ENCODE data around the gene KITLG. TPM values are rescaled to one million over a fixed set of nuclear protein-coding genes. Genes with fewer than 3 reads are reported as not detected.

The KITLG gene
- total RNA-seq, 4 donors from 2014 or later, result 10.2 to 27.5 (median 16.4) TPM

DNA sequence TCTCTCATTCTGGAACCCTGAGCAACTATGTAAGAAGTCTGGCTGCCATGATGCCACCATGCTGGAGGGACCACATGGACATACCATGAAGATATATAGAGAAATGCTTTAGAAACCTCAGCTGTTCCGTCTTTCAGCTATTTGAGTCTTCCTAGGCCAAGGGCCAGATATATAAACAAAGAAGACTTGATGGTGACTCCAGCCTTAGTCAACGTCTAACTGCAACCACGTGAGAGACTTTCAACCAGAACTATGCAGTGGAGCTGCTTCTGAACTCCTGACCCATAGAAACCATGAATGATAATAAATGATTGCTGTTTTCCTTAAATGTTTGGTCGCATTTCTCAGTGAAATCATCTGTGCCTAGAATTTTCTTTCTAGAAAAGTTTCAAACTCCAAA lies 20.0 kb upstream of the KITLG start:
- Histone ChIP-seq H3K4me1 (no peaks in the 10 kb centered on the region), H3K27ac (no peak overlapping the region), H3K27me3 (no peaks in the 10 kb centered on the region), H3K36me3 (no peaks in the 10 kb centered on the region), H3K4me3 (no peak overlapping the region), H3K9me3 (no peaks in the 10 kb centered on the region)
- no peak for DNase-seq (ENCODE audit: low spot score in 2 of 2)
- 68 to 70% methylated on average over 4 of the region's 4 CpGs for WGBS, 2 donors
- no peak for TF ChIP-seq EP300 (IDR thresholded peaks at IDR 0.05)
- TF ChIP-seq, protein P1, sequence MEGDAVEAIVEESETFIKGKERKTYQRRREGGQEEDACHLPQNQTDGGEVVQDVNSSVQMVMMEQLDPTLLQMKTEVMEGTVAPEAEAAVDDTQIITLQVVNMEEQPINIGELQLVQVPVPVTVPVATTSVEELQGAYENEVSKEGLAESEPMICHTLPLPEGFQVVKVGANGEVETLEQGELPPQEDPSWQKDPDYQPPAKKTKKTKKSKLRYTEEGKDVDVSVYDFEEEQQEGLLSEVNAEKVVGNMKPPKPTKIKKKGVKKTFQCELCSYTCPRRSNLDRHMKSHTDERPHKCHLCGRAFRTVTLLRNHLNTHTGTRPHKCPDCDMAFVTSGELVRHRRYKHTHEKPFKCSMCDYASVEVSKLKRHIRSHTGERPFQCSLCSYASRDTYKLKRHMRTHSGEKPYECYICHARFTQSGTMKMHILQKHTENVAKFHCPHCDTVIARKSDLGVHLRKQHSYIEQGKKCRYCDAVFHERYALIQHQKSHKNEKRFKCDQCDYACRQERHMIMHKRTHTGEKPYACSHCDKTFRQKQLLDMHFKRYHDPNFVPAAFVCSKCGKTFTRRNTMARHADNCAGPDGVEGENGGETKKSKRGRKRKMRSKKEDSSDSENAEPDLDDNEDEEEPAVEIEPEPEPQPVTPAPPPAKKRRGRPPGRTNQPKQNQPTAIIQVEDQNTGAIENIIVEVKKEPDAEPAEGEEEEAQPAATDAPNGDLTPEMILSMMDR (IDR thresholded peaks at IDR 0.05), result no peak
- no peak for TF ChIP-seq POLR2A (IDR thresholded peaks at IDR 0.05)

DNA sequence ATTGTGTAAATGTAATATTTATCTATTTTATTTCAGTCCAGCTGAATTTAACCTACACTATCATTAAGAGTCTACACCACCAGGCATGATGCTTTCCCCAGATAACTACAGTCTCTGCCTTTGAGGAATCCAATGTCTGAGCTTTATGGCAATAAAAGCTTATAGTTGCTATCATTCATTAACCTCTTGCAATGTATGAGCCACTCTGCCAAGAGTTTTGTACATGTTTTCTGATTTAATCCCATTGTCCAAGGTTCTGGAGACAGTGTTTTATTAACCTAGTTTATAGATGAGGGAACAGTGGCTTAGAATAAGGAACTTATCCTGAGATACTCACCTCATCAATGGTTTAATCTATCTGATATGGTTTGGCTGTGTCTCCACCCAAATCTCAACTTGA lies 17.1 kb upstream of the KITLG start:
- H3K36me3 ChIP-seq, result no peaks in the 10 kb centered on the region
- H3K9me3 ChIP-seq, result no peaks in the 10 kb centered on the region
- no peak for DNase-seq (ENCODE audit: low spot score in 2 of 2)
- H3K4me1 ChIP-seq, result no peaks in the 10 kb centered on the region
- no peak for TF ChIP-seq POLR2A (IDR thresholded peaks at IDR 0.05)
- no peak for TF ChIP-seq EP300 (IDR thresholded peaks at IDR 0.05)
- TF ChIP-seq, protein P1 (IDR thresholded peaks at IDR 0.05), result no peak
- no peaks in the 10 kb centered on the region for H3K27me3 ChIP-seq
- H3K4me3 ChIP-seq, result no peak overlapping the region
- no peak overlapping the region for H3K27ac ChIP-seq

DNA sequence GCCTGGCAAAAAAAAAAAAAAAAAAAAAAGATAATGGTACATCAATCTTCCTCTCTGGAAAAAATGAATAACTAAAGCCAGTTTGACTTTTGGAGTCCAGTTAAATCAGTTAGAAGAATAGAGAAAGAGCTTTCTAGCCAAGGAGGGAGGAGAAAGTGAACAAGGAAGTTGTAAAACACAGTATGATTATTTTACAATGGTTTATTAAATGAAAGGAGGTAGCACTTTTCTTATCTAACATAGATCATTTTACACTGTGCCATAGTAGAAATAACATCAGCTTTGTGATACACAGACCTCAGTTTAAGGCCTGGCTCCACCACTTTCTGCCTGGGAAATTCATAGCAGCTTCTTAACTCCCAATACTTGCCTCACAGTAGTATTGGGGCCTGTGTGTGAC lies 15.4 kb upstream of the KITLG start:
- Histone ChIP-seq H3K9me3 (no peaks in the 10 kb centered on the region), H3K27me3 (no peaks in the 10 kb centered on the region), H3K27ac (no peak overlapping the region), H3K4me3 (no peak overlapping the region), H3K36me3 (no peaks in the 10 kb centered on the region), H3K4me1 (no peaks in the 10 kb centered on the region)
- no peak for DNase-seq (ENCODE audit: low spot score in 2 of 2)
- TF ChIP-seq EP300 (IDR thresholded peaks at IDR 0.05) (no peak), POLR2A (IDR thresholded peaks at IDR 0.05) (no peak)
- TF ChIP-seq, protein P1 (IDR thresholded peaks at IDR 0.05), result no peak

DNA sequence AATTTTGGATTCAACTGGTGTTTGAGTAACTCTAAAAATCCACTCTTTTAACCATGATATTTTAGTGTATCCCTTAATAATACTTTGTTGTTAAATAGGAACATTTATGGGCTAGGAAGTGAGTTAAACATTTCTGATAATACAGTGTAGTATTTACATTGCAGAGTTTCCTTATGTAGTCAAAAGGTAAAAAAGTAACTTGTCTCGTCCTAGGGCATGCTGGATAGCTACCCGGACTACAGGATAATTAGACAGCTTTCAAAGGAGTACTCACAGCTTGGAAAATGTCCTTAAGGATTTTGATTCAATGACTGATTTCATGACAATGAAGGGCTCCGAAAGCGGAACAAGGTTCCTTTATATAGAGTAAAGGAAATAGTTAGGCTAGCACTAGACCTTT lies 14.5 kb upstream of the KITLG start:
- no peaks in the 10 kb centered on the region for H3K27me3 ChIP-seq
- no peak for TF ChIP-seq EP300 (IDR thresholded peaks at IDR 0.05)
- WGBS, 2 donors, result 64 to 73% methylated on average over 4 of the region's 4 CpGs
- no peaks in the 10 kb centered on the region for H3K9me3 ChIP-seq
- no peak overlapping the region for H3K4me3 ChIP-seq
- no peak overlapping the region for H3K27ac ChIP-seq
- no peaks in the 10 kb centered on the region for H3K4me1 ChIP-seq
- no peak for DNase-seq (ENCODE audit: low spot score in 2 of 2)
- no peaks in the 10 kb centered on the region for H3K36me3 ChIP-seq

DNA sequence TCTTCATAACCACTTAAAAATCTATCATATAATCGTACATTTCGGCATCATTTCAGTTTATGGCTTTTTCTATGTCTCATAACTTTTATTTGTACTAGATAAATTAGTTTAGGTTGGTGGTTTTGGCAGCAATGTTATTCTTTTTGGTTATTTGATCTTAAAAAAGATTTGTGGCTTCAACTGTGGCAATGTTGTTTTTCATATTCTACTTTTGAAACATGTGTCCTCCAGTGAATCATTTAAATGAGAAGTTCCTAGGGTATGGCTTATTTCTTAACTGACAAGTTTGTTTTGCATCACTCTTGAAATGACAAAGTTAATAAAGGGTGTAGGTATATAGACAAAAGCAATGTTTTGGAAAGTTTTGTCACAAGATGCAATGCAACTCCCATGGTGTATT lies 11.1 kb upstream of the KITLG start:
- Histone ChIP-seq H3K36me3 (peaks cover 0 to 11% (median 0%) of the 10 kb centered on the region in 3 donors), H3K9me3 (peaks cover 0 to 15% (median 0%) of the 10 kb centered on the region in 4 donors), H3K27me3 (no peaks in the 10 kb centered on the region), H3K27ac (no peak overlapping the region), H3K4me1 (no peaks in the 10 kb centered on the region), H3K4me3 (no peak overlapping the region)
- WGBS, 2 donors, result 92 to 93% methylated on average over 2 of the region's 2 CpGs
- no peak for DNase-seq (ENCODE audit: low spot score in 2 of 2)
- TF ChIP-seq, protein P1 (IDR thresholded peaks at IDR 0.05), result no peak
- TF ChIP-seq EP300 (IDR thresholded peaks at IDR 0.05) (no peak), POLR2A (IDR thresholded peaks at IDR 0.05) (no peak)

DNA sequence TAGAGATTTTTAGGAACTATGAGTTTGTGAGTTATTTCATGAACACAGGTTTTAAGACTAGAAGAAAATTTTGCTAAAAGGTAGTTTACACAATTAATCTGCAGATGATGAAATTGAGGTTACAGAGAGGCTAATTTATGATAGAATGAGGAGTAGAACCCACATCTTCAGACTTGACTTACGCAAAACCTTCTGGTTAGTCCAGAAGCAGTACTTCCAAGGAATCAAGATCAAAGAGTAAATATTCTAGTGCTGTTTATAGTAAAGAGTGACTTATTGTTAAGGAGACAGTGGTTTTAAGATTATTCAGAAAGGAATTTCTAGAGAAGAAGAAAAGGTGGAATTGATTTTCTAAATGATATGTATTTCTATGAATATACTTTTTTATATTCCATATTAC lies 10.6 kb upstream of the KITLG start:
- peaks cover 0 to 20% (median 0%) of the 10 kb centered on the region in 4 donors for H3K9me3 ChIP-seq
- no peaks in the 10 kb centered on the region for H3K4me1 ChIP-seq
- H3K4me3 ChIP-seq, result no peak overlapping the region
- peaks cover 0 to 16% (median 0%) of the 10 kb centered on the region in 3 donors for H3K36me3 ChIP-seq
- H3K27me3 ChIP-seq, result no peaks in the 10 kb centered on the region
- 95 to 100% methylated on average over 1 of the region's 1 CpG for WGBS, 2 donors
- no peak for DNase-seq (ENCODE audit: low spot score in 2 of 2)
- no peak overlapping the region for H3K27ac ChIP-seq
- TF ChIP-seq EP300 (IDR thresholded peaks at IDR 0.05) (no peak), POLR2A (IDR thresholded peaks at IDR 0.05) (no peak)
- TF ChIP-seq, protein P1 (IDR thresholded peaks at IDR 0.05), result no peak
